Central memory CD8-positive, alpha-beta T cell (primary cell): Measurements from ENCODE around the gene CD7.

ENCODE experiments used
- ATAC-seq: fragments of 150-1000 bp; cut with Tn5 transposase; replicated peaks from 2 replicates; pipeline ENCODE4 v1.10.0; 2022; ENCODE audit warnings: mild to moderate bottlenecking, moderate FRiP score, moderate number of reproducible peaks; ENCODE audit not compliant: poor library complexity, severe bottlenecking; ENCODE audit errors: extremely low read depth
- DNase-seq, 2 donors: peaks; one replicate each; pipeline ENCODE4 v3.0.0; 2021; ENCODE audit warnings: low spot score in 2 of 2
- H3K27ac Mint-ChIP-seq: one replicate; pipeline ENCODE4 v1.8.0; 2022; ENCODE audit warnings: low read depth, mild to moderate bottlenecking, moderate library complexity, mixed read lengths
- H3K27me3 Mint-ChIP-seq: one replicate; pipeline ENCODE4 v1.8.0; 2022; ENCODE audit warnings: mixed read lengths
- H3K36me3 Mint-ChIP-seq: one replicate; pipeline ENCODE4 v1.8.0; 2022; ENCODE audit warnings: mild to moderate bottlenecking, moderate library complexity, mixed read lengths; ENCODE audit not compliant: insufficient read depth
- H3K4me1 Mint-ChIP-seq: one replicate; pipeline ENCODE4 v1.8.0; 2022; ENCODE audit warnings: mixed read lengths
- H3K4me3 Mint-ChIP-seq: one replicate; pipeline ENCODE4 v1.8.0; 2022; ENCODE audit warnings: mild to moderate bottlenecking, moderate library complexity, mixed read lengths
- H3K9me3 Mint-ChIP-seq: one replicate; pipeline ENCODE4 v1.8.0; 2022; ENCODE audit warnings: mixed read lengths

Gene CD7

GRCh38 chr17:82291582-82292250 lies 25.7 kb downstream of the CD7 start:
- no peak overlapping the region for H3K27ac Mint-ChIP-seq
- no peak for DNase-seq
- peak overlapping the region; percentile 82 for H3K4me3 Mint-ChIP-seq
- peaks cover 13% of the 10 kb centered on the region for H3K4me1 Mint-ChIP-seq
- H3K36me3 Mint-ChIP-seq = peaks cover 14% of the 10 kb centered on the region
- no peaks in the 10 kb centered on the region for H3K9me3 Mint-ChIP-seq
- no peaks in the 10 kb centered on the region for H3K27me3 Mint-ChIP-seq
- no peak for ATAC-seq

- H3K9me3 Mint-ChIP-seq = no peaks in the 10 kb centered on the region
- peaks cover 5% of the 10 kb centered on the region for H3K36me3 Mint-ChIP-seq
- peaks cover 12% of the 10 kb centered on the region for H3K4me1 Mint-ChIP-seq
- H3K27me3 Mint-ChIP-seq = no peaks in the 10 kb centered on the region
- ATAC-seq = no peak
- H3K4me3 Mint-ChIP-seq = no peak overlapping the region
- H3K27ac Mint-ChIP-seq = no peak overlapping the region
- no peak for DNase-seq
Measured at GRCh38 chr17:82287868-82288801, 29.3 kb downstream of the CD7 start.

GRCh38 chr17:82287013-82287867 lies 30.2 kb downstream of the CD7 start:
- Mint-ChIP-seq H3K36me3 (no peaks in the 10 kb centered on the region), H3K27me3 (no peaks in the 10 kb centered on the region), H3K9me3 (no peaks in the 10 kb centered on the region), H3K4me1 (peaks cover 8% of the 10 kb centered on the region), H3K4me3 (no peak overlapping the region), H3K27ac (no peak overlapping the region)
- no peak for ATAC-seq
- DNase-seq = no peak

- H3K9me3 Mint-ChIP-seq = no peaks in the 10 kb centered on the region
- peaks cover 21% of the 10 kb centered on the region for H3K4me1 Mint-ChIP-seq
- H3K36me3 Mint-ChIP-seq = no peaks in the 10 kb centered on the region
- H3K27me3 Mint-ChIP-seq = no peaks in the 10 kb centered on the region
- ATAC-seq = no peak
- DNase-seq = no peak
- H3K4me3 Mint-ChIP-seq = no peak overlapping the region
- no peak overlapping the region for H3K27ac Mint-ChIP-seq
Measured at GRCh38 chr17:82285141-82285540, 32.3 kb downstream of the CD7 start.

GRCh38 chr17:82283208-82283749 lies 34.1 kb downstream of the CD7 start:
- no peaks in the 10 kb centered on the region for H3K9me3 Mint-ChIP-seq
- DNase-seq (no peak), ATAC-seq (no peak)
- H3K36me3 Mint-ChIP-seq = no peaks in the 10 kb centered on the region
- no peak overlapping the region for H3K4me3 Mint-ChIP-seq
- peak overlapping the region; percentile 41 for H3K27ac Mint-ChIP-seq
- H3K27me3 Mint-ChIP-seq = no peaks in the 10 kb centered on the region
- peaks cover 21% of the 10 kb centered on the region for H3K4me1 Mint-ChIP-seq

- no peak for DNase-seq
- peaks cover 21% of the 10 kb centered on the region for H3K4me1 Mint-ChIP-seq
- H3K27ac Mint-ChIP-seq = no peak overlapping the region
- no peaks in the 10 kb centered on the region for H3K27me3 Mint-ChIP-seq
- no peaks in the 10 kb centered on the region for H3K36me3 Mint-ChIP-seq
- H3K9me3 Mint-ChIP-seq = no peaks in the 10 kb centered on the region
- no peak overlapping the region for H3K4me3 Mint-ChIP-seq
- ATAC-seq = no peak
Measured at GRCh38 chr17:82282239-82283207, 34.9 kb downstream of the CD7 start.

GRCh38 chr17:82281502-82282238 lies 35.7 kb downstream of the CD7 start:
- no peaks in the 10 kb centered on the region for H3K9me3 Mint-ChIP-seq
- ATAC-seq (peak; percentile 65), DNase-seq (no peak)
- peak overlapping the region; percentile 2 for H3K4me3 Mint-ChIP-seq
- H3K27ac Mint-ChIP-seq = no peak overlapping the region
- H3K36me3 Mint-ChIP-seq = no peaks in the 10 kb centered on the region
- H3K27me3 Mint-ChIP-seq = no peaks in the 10 kb centered on the region
- H3K4me1 Mint-ChIP-seq = peaks cover 21% of the 10 kb centered on the region

GRCh38 chr17:82281076-82281475 lies 36.3 kb downstream of the CD7 start:
- H3K4me3 Mint-ChIP-seq = peak overlapping the region; percentile 2
- no peaks in the 10 kb centered on the region for H3K27me3 Mint-ChIP-seq
- ATAC-seq (no peak), DNase-seq (no peak)
- no peaks in the 10 kb centered on the region for H3K9me3 Mint-ChIP-seq
- peaks cover 21% of the 10 kb centered on the region for H3K4me1 Mint-ChIP-seq
- no peaks in the 10 kb centered on the region for H3K36me3 Mint-ChIP-seq
- no peak overlapping the region for H3K27ac Mint-ChIP-seq

- ATAC-seq = no peak
- Mint-ChIP-seq H3K36me3 (no peaks in the 10 kb centered on the region), H3K9me3 (no peaks in the 10 kb centered on the region), H3K4me1 (peaks cover 21% of the 10 kb centered on the region), H3K27me3 (no peaks in the 10 kb centered on the region), H3K27ac (no peak overlapping the region), H3K4me3 (peak overlapping the region; percentile 2)
- DNase-seq = no peak
Measured at GRCh38 chr17:82280537-82280936, 36.9 kb downstream of the CD7 start.

GRCh38 chr17:82278786-82279391 lies 38.5 kb downstream of the CD7 start:
- Mint-ChIP-seq H3K9me3 (no peaks in the 10 kb centered on the region), H3K4me1 (peaks cover 21% of the 10 kb centered on the region), H3K27me3 (no peaks in the 10 kb centered on the region), H3K36me3 (peaks cover 2% of the 10 kb centered on the region), H3K27ac (no peak overlapping the region), H3K4me3 (no peak overlapping the region)
- DNase-seq (no peak), ATAC-seq (no peak)

- Mint-ChIP-seq H3K4me1 (peaks cover 15% of the 10 kb centered on the region), H3K36me3 (peaks cover 5% of the 10 kb centered on the region), H3K4me3 (no peak overlapping the region), H3K9me3 (no peaks in the 10 kb centered on the region), H3K27ac (no peak overlapping the region), H3K27me3 (no peaks in the 10 kb centered on the region)
- ATAC-seq (no peak), DNase-seq (no peak)
Measured at GRCh38 chr17:82278308-82278707, 39.1 kb downstream of the CD7 start.
